ENCODE results near the gene GID8.

GRCh38 chr20:62900692-62901584 lies 37.0 kb upstream of the GID8 start:
- TF ChIP-seq, protein P1, sequence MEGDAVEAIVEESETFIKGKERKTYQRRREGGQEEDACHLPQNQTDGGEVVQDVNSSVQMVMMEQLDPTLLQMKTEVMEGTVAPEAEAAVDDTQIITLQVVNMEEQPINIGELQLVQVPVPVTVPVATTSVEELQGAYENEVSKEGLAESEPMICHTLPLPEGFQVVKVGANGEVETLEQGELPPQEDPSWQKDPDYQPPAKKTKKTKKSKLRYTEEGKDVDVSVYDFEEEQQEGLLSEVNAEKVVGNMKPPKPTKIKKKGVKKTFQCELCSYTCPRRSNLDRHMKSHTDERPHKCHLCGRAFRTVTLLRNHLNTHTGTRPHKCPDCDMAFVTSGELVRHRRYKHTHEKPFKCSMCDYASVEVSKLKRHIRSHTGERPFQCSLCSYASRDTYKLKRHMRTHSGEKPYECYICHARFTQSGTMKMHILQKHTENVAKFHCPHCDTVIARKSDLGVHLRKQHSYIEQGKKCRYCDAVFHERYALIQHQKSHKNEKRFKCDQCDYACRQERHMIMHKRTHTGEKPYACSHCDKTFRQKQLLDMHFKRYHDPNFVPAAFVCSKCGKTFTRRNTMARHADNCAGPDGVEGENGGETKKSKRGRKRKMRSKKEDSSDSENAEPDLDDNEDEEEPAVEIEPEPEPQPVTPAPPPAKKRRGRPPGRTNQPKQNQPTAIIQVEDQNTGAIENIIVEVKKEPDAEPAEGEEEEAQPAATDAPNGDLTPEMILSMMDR (IDR thresholded peaks at IDR 0.05) = no peak
- TF ChIP-seq POLR2AphosphoS5 (IDR thresholded peaks at IDR 0.05) (no peak), POLR2A (IDR thresholded peaks at IDR 0.05) (no peak)
